ENCODE measurements around the gene ZNF462. TPM values are rescaled to one million over a fixed set of nuclear protein-coding genes. Genes with fewer than 3 reads are reported as not detected.

Gene ZNF462
- 10 to 100 TPM; 19.1 to 57.9 (median 35.6) TPM for total RNA-seq

GRCh38 chr9:106862821-106863720 lies at the start of gene ZNF462:
Gene ZNF462 (plus strand): TSS chr9:106863166. CDS start chr9:106923384, 60,218 bp downstream.
- H3K36me3 ChIP-seq: no peaks in the 10 kb centered on the region
- TF ChIP-seq EP300 (IDR thresholded peaks at IDR 0.05) (no peak), POLR2A (IDR thresholded peaks at IDR 0.05) (no peak), CTCF (IDR thresholded peaks at IDR 0.05) (peak in 3 of 4 experiments; percentile 45 to 61 (median 53)), POLR2AphosphoS5 (IDR thresholded peaks at IDR 0.05) (peak; percentile 11)
- peak within 1 kb of the TSS; percentile 82 to 92 (median 87) for H3K27ac ChIP-seq
- peaks cover 2 to 44% (median 5%) of the 10 kb centered on the region in 3 donors for H3K4me1 ChIP-seq
- H3K9me3 ChIP-seq: no peaks in the 10 kb centered on the region
- no peaks in the 10 kb centered on the region for H3K27me3 ChIP-seq
- WGBS, 2 donors (ENCODE audit: low coverage in 1 of 2): 0 to 1% methylated on average over 21 to 31 of the region's 33 CpGs
- peak within 1 kb of the TSS; percentile 84 to 92 for H3K4me3 ChIP-seq
- peak; percentile 38 for ATAC-seq

DNA sequence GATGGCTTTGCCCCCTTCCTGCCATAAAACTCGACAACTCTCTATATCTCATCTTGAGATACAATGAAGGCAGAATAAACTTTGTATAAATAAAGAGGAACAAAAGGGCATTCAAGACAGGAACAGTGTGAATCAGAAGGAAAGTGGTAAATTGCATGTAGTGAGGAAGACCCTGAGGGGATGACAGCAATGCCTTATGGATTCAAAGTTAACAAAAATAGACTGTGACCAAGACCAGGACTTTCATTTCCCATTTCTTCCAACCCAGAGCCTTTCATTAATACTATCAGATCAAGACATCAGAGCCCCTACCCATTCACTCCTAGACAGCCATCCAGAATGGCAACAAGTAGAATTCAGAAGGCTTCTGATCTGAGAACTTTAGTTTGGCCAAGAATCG lies 46.4 kb upstream of the ZNF462 start:
- no peak overlapping the region for H3K27ac ChIP-seq

GRCh38 chr9:106818034-106818433 lies 44.9 kb upstream of the ZNF462 start:
- no peak overlapping the region for H3K27ac ChIP-seq
- no peak overlapping the region for H3K4me3 ChIP-seq
- no peaks in the 10 kb centered on the region for H3K27me3 ChIP-seq
- H3K4me1 ChIP-seq: no peaks in the 10 kb centered on the region
- no peak for ATAC-seq
- H3K36me3 ChIP-seq: no peaks in the 10 kb centered on the region
- no peak for TF ChIP-seq EP300 (IDR thresholded peaks at IDR 0.05)
- TF ChIP-seq CTCF (IDR thresholded peaks at IDR 0.05): no peak
- TF ChIP-seq POLR2A (IDR thresholded peaks at IDR 0.05): no peak
- no peak for TF ChIP-seq POLR2AphosphoS5 (IDR thresholded peaks at IDR 0.05)
- no peaks in the 10 kb centered on the region for H3K9me3 ChIP-seq
- WGBS, 2 donors (ENCODE audit: low coverage in 1 of 2): 87 to 100% methylated on average over 4 to 5 of the region's 5 CpGs

More for the DNA sequence above, 46.4 kb upstream of the ZNF462 start:
- H3K4me3 ChIP-seq: no peak overlapping the region
- H3K27me3 ChIP-seq: no peaks in the 10 kb centered on the region
- 50 to 58% methylated on average over 1 to 2 of the region's 2 CpGs for WGBS, 2 donors (ENCODE audit: low coverage in 1 of 2)
- H3K9me3 ChIP-seq: no peaks in the 10 kb centered on the region
- no peaks in the 10 kb centered on the region for H3K4me1 ChIP-seq
- H3K36me3 ChIP-seq: no peaks in the 10 kb centered on the region
- ATAC-seq: no peak
- TF ChIP-seq EP300 (IDR thresholded peaks at IDR 0.05) (no peak), POLR2AphosphoS5 (IDR thresholded peaks at IDR 0.05) (no peak), CTCF (IDR thresholded peaks at IDR 0.05) (no peak), POLR2A (IDR thresholded peaks at IDR 0.05) (no peak)

- no peak for ATAC-seq
- Histone ChIP-seq H3K4me1 (no peaks in the 10 kb centered on the region), H3K4me3 (no peak overlapping the region), H3K27me3 (no peaks in the 10 kb centered on the region), H3K36me3 (no peaks in the 10 kb centered on the region), H3K9me3 (no peaks in the 10 kb centered on the region), H3K27ac (no peak overlapping the region)
- 45 to 50% methylated on average over 1 of the region's 1 CpG for WGBS, 2 donors (ENCODE audit: low coverage in 1 of 2)
- TF ChIP-seq POLR2AphosphoS5 (IDR thresholded peaks at IDR 0.05) (no peak), POLR2A (IDR thresholded peaks at IDR 0.05) (no peak), CTCF (IDR thresholded peaks at IDR 0.05) (no peak), EP300 (IDR thresholded peaks at IDR 0.05) (no peak)
Observed at GRCh38 chr9:106820866-106821265, 42.1 kb upstream of the ZNF462 start.

- TF ChIP-seq EP300 (IDR thresholded peaks at IDR 0.05) (no peak), POLR2A (IDR thresholded peaks at IDR 0.05) (no peak), POLR2AphosphoS5 (IDR thresholded peaks at IDR 0.05) (no peak), CTCF (IDR thresholded peaks at IDR 0.05) (no peak)
- H3K36me3 ChIP-seq: no peaks in the 10 kb centered on the region
- peaks cover 5 to 18% (median 8%) of the 10 kb centered on the region in 3 donors for H3K4me1 ChIP-seq
- H3K9me3 ChIP-seq: no peaks in the 10 kb centered on the region
- no peak overlapping the region for H3K27ac ChIP-seq
- 78 to 92% methylated on average over 3 of the region's 3 CpGs for WGBS, 2 donors (ENCODE audit: low coverage in 1 of 2)
- no peaks in the 10 kb centered on the region for H3K27me3 ChIP-seq
- no peak overlapping the region for H3K4me3 ChIP-seq
- no peak for ATAC-seq
Observed at GRCh38 chr9:106828070-106828469, 34.9 kb upstream of the ZNF462 start.
